ENCODE measurements around the gene RCN1.

DNA sequence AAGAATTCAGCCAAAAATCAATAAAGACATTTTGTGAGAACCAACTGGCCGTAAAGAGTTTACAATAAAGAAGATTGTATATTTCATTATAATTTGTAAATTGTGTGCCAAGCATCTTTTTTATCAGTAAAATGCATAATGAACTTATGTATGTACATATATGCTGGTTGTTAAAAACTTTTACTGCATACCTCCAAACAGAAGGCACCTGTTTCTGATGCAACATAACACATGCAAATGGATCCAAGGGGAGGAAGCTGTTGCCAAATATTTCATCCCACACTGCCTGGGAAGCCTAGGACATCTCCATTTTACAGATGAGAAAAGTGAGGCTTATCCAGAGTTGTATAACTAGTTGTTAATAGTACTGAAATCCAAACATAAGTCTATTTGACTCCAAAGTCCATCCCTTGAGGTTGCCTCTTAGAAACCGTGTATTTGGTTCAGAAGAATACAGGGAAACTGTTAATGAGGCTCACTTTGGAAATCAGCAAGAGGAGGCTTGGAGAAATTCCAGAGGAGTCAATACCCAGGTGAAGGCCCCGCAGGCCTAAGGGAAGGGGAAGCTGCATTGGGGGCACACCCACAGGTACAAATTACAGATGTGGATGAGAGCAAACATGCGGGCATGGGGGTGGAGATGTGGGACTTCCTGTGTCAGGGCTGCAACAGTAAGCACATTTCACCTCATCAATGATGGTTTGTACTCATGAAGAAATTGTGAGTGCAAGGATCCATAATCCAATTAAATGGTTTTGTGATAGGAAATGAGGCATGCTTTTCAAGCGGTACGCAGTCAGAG is 51.1 kb downstream of the RCN1 start:
- TF ChIP-seq, protein P1, sequence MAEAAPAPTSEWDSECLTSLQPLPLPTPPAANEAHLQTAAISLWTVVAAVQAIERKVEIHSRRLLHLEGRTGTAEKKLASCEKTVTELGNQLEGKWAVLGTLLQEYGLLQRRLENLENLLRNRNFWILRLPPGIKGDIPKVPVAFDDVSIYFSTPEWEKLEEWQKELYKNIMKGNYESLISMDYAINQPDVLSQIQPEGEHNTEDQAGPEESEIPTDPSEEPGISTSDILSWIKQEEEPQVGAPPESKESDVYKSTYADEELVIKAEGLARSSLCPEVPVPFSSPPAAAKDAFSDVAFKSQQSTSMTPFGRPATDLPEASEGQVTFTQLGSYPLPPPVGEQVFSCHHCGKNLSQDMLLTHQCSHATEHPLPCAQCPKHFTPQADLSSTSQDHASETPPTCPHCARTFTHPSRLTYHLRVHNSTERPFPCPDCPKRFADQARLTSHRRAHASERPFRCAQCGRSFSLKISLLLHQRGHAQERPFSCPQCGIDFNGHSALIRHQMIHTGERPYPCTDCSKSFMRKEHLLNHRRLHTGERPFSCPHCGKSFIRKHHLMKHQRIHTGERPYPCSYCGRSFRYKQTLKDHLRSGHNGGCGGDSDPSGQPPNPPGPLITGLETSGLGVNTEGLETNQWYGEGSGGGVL (tag by site-specific recombination; IDR thresholded peaks at IDR 0.05), result no peak
- no peak for TF ChIP-seq CTCF (tag by site-specific recombination; IDR thresholded peaks at IDR 0.05)
- TF ChIP-seq ZNF585B (tag by site-specific recombination; IDR thresholded peaks at IDR 0.05), result no peak
- TF ChIP-seq ZBTB1 (tag by site-specific recombination; IDR thresholded peaks at IDR 0.05), result no peak
- TF ChIP-seq ZNF24 (tag by site-specific recombination; IDR thresholded peaks at IDR 0.05), result no peak
- TF ChIP-seq SP7 (tag by site-specific recombination; IDR thresholded peaks at IDR 0.05), result no peak
- TF ChIP-seq, protein P2, sequence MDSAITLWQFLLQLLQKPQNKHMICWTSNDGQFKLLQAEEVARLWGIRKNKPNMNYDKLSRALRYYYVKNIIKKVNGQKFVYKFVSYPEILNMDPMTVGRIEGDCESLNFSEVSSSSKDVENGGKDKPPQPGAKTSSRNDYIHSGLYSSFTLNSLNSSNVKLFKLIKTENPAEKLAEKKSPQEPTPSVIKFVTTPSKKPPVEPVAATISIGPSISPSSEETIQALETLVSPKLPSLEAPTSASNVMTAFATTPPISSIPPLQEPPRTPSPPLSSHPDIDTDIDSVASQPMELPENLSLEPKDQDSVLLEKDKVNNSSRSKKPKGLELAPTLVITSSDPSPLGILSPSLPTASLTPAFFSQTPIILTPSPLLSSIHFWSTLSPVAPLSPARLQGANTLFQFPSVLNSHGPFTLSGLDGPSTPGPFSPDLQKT (IDR thresholded peaks at IDR 0.05; ENCODE audit: borderline replicate concordance, low read depth, low read length), result no peak
- no peak for TF ChIP-seq ZNF324 (tag by site-specific recombination; IDR thresholded peaks at IDR 0.05)
- TF ChIP-seq YY2 (tag by site-specific recombination; IDR thresholded peaks at IDR 0.05), result no peak
- TF ChIP-seq, protein P3, sequence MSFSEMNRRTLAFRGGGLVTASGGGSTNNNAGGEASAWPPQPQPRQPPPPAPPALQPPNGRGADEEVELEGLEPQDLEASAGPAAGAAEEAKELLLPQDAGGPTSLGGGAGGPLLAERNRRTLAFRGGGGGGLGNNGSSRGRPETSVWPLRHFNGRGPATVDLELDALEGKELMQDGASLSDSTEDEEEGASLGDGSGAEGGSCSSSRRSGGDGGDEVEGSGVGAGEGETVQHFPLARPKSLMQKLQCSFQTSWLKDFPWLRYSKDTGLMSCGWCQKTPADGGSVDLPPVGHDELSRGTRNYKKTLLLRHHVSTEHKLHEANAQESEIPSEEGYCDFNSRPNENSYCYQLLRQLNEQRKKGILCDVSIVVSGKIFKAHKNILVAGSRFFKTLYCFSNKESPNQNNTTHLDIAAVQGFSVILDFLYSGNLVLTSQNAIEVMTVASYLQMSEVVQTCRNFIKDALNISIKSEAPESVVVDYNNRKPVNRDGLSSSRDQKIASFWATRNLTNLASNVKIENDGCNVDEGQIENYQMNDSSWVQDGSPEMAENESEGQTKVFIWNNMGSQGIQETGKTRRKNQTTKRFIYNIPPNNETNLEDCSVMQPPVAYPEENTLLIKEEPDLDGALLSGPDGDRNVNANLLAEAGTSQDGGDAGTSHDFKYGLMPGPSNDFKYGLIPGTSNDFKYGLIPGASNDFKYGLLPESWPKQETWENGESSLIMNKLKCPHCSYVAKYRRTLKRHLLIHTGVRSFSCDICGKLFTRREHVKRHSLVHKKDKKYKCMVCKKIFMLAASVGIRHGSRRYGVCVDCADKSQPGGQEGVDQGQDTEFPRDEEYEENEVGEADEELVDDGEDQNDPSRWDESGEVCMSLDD (tag by site-specific recombination; IDR thresholded peaks at IDR 0.05), result no peak
- TF ChIP-seq, protein P4, sequence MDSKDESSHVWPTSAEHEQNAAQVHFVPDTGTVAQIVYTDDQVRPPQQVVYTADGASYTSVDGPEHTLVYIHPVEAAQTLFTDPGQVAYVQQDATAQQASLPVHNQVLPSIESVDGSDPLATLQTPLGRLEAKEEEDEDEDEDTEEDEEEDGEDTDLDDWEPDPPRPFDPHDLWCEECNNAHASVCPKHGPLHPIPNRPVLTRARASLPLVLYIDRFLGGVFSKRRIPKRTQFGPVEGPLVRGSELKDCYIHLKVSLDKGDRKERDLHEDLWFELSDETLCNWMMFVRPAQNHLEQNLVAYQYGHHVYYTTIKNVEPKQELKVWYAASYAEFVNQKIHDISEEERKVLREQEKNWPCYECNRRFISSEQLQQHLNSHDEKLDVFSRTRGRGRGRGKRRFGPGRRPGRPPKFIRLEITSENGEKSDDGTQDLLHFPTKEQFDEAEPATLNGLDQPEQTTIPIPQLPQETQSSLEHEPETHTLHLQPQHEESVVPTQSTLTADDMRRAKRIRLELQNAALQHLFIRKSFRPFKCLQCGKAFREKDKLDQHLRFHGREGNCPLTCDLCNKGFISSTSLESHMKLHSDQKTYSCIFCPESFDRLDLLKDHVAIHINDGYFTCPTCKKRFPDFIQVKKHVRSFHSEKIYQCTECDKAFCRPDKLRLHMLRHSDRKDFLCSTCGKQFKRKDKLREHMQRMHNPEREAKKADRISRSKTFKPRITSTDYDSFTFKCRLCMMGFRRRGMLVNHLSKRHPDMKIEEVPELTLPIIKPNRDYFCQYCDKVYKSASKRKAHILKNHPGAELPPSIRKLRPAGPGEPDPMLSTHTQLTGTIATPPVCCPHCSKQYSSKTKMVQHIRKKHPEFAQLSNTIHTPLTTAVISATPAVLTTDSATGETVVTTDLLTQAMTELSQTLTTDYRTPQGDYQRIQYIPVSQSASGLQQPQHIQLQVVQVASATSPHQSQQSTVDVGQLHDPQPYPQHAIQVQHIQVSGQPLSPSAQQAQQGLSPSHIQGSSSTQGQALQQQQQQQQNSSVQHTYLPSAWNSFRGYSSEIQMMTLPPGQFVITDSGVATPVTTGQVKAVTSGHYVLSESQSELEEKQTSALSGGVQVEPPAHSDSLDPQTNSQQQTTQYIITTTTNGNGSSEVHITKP (tag by site-specific recombination; IDR thresholded peaks at IDR 0.05), result no peak
- TF ChIP-seq ZNF184 (tag by site-specific recombination; IDR thresholded peaks at IDR 0.05), result no peak
- no peak for TF ChIP-seq ZNF510 (tag by site-specific recombination; IDR thresholded peaks at IDR 0.05; ENCODE audit: insufficient replicate concordance)
- no peak for TF ChIP-seq ZBTB8A (tag by site-specific recombination; IDR thresholded peaks at IDR 0.05)
